ENCODE data around the gene UMAD1. TPM values are rescaled to one million over a fixed set of nuclear protein-coding genes. Genes with fewer than 3 reads are reported as not detected.

The UMAD1 gene
- total and polyA plus RNA-seq, 2 donors (not counting 3 experiments of a cell fraction or from before 2014, with no cell fraction given), result 5.6 to 6.6 TPM

DNA sequence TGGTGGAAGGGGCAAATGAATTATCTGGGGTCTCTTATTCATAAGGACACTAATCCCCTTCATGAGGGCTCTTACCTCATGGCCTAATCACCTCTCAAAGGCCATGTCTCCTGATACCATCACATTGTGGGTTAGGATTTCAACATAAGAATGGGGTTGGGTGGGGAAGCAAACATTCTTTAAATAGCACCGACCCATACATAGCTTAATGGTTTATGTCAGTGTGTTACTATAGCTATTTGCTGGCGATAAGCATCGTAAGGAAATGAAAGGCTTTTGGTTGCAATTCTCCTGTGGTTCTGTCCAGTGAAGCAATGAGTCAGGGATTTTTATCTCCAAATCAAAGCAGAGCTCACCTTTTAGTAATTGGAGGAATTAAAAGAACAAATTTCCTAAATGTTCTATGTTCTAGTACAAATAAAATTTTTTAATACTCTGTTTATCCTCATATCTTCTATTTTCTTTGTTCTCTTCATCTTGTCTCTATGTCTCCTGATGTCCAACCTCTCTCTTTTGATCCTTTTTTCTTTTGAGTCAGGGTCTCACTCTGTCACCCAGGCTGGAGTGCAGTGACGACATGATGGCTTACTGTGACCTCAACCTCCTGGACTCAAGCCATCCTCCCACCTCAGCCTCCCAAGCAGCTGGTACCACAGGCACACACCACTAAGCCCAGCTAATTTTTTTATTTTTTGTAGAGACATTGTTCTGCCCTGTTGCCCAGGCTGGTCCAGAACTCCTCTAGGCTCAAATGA lies 271.0 kb downstream of the UMAD1 start:
- Histone ChIP-seq H3K27me3 (ENCODE audit: control insufficient read depth in 2 of 2, insufficient read depth in 2 of 2, low read length in 2 of 2) (no peaks in the 10 kb centered on the region), H3K36me3 (ENCODE audit: control insufficient read depth in 2 of 2, extremely low read depth in 1 of 2, insufficient read depth in 2 of 2, low read length in 2 of 2) (no peaks in the 10 kb centered on the region), H4K20me1 (replicated peaks; ENCODE audit: control insufficient read depth, extremely low read depth, insufficient read depth, low read length) (no peaks in the 10 kb centered on the region), H3K79me2 (ENCODE audit: control insufficient read depth, insufficient read depth, low read length) (no peaks in the 10 kb centered on the region), H2AFZ (ENCODE audit: low read depth, low read length) (no peak overlapping the region), H3K9ac (replicated peaks; ENCODE audit: extremely low read depth, insufficient read depth, low read length) (no peak overlapping the region), H3K9me3 (replicated peaks; ENCODE audit: control insufficient read depth, insufficient read depth, low read length) (no peaks in the 10 kb centered on the region), H3K9me1 (replicated peaks; ENCODE audit: control insufficient read depth, extremely low read depth, insufficient read depth, low read length) (no peaks in the 10 kb centered on the region), H3K4me2 (ENCODE audit: insufficient read depth, low read length) (no peak overlapping the region), H3K4me3 (replicated peaks in 1 of 3; ENCODE audit: insufficient read depth in 1 of 3, low read depth in 1 of 3, low read length in 3 of 3) (no peak overlapping the region), H3K27ac (ENCODE audit: insufficient read depth, low read depth, low read length) (no peak overlapping the region), H3K4me1 (ENCODE audit: control insufficient read depth, extremely low read depth, insufficient read depth, low read length) (no peaks in the 10 kb centered on the region)
- DNase-seq (ENCODE audit: low read depth, low spot score), result no peak
- FAIRE-seq, result no peak
- intact Hi-C loops (cut with micrococcal nuclease), result no loop called here
- BruUV-seq (replicated peaks), result no TSS peak
- ChIA-PET CTCF (interaction anchor here (1.6 kb wide), 1 partner anchor 9 kb away, joined by 3 read pairs; no protein-coding TSS in a partner anchor), POLR2A (no interaction called here)
- TF ChIP-seq EZH2 (IDR thresholded peaks at IDR 0.05; ENCODE audit: borderline replicate concordance, low read depth, low read length, severe bottlenecking) (no peak), MYC (IDR thresholded peaks at IDR 0.05; ENCODE audit: low read depth, low read length) (no peak), POLR2AphosphoS5 (IDR thresholded peaks at IDR 0.05; ENCODE audit: insufficient read depth, low read depth, low read length) (no peak), FOS (IDR thresholded peaks at IDR 0.05; ENCODE audit: borderline replicate concordance, insufficient read depth, low read length) (no peak), POLR2A (IDR thresholded peaks at IDR 0.05; ENCODE audit: low read depth, low read length) (no peak)
- TF ChIP-seq, protein P1, sequence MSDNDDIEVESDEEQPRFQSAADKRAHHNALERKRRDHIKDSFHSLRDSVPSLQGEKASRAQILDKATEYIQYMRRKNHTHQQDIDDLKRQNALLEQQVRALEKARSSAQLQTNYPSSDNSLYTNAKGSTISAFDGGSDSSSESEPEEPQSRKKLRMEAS (IDR thresholded peaks at IDR 0.05; ENCODE audit: insufficient read depth, insufficient read length), result no peak
- TF ChIP-seq, protein P2, sequence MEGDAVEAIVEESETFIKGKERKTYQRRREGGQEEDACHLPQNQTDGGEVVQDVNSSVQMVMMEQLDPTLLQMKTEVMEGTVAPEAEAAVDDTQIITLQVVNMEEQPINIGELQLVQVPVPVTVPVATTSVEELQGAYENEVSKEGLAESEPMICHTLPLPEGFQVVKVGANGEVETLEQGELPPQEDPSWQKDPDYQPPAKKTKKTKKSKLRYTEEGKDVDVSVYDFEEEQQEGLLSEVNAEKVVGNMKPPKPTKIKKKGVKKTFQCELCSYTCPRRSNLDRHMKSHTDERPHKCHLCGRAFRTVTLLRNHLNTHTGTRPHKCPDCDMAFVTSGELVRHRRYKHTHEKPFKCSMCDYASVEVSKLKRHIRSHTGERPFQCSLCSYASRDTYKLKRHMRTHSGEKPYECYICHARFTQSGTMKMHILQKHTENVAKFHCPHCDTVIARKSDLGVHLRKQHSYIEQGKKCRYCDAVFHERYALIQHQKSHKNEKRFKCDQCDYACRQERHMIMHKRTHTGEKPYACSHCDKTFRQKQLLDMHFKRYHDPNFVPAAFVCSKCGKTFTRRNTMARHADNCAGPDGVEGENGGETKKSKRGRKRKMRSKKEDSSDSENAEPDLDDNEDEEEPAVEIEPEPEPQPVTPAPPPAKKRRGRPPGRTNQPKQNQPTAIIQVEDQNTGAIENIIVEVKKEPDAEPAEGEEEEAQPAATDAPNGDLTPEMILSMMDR (IDR thresholded peaks at IDR 0.05; ENCODE audit: extremely low read depth in 1 of 2, insufficient read depth in 1 of 2, low read depth in 1 of 2, low read length in 2 of 2), result no peak
- dilution Hi-C loops (cut with MboI; ENCODE audit: extremely low pct_ligation_motif_present, low sequenced_read_pairs), result no loop called here
